ENCODE results near the gene B4GALT7. TPM values are rescaled to one million over a fixed set of nuclear protein-coding genes. Genes with fewer than 3 reads are reported as not detected.
"Not testable (repeated sequence)": the region's sequence is repeated elsewhere in the genome, so short reads cannot be mapped to it uniquely, and the experiment has no call there.

The B4GALT7 gene
- total and polyA plus RNA-seq, 10 donors = 22.7 to 43.8 (median 32.8) TPM

DNA sequence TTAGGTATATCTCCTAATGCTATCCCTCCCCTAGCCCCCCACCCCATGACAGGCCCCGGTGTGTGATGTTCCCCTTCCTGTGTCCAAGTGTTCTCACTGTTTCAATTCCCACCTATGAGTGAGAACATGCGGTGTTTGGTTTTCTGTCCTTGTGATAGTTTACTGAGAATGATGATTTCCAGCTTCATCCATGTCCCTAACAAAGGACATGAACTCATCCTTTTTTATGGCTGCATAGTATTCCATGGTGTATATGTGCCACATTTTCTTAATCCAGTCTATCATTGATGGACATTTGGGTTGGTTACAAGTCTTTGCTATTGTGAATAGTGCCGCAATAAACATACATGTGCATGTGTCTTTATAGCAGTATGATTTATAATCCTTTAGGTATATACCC lies 35.0 kb downstream of the B4GALT7 start:
- H3K4me1 ChIP-seq; H3K4me3 ChIP-seq; H3K27me3 ChIP-seq (replicated peaks in 1 of 7); H3K27ac ChIP-seq; intact Hi-C loops (cut with DNase I; ENCODE audit: low total_unique reads); H3K36me3 ChIP-seq; H3K9me3 ChIP-seq; DNase-seq: not testable (repeated sequence)
- 92 to 98% (median 97%) methylated on average over 3 of the region's 3 CpGs for WGBS, 5 donors

DNA sequence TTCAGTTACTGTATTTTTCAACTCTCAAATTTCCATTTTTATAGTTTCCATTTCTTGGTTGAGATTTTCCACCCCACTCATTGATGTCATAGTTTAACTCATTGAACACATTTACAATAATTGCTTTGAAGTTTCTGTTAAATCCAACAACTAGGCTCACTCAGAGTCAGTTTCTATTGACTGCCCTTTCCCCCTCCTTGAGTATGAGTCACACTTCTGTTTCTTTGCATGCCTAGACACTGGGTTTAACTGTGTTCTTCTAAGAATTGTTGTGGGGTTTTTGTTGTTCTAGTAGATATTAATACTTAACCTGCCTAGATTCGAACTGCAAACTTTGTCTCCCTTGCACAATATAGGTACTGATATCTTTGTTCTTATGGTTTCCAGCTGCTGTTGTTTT lies 45.5 kb downstream of the B4GALT7 start:
- H3K4me1 ChIP-seq; H3K27me3 ChIP-seq (replicated peaks in 1 of 7); H3K36me3 ChIP-seq; H3K27ac ChIP-seq; H3K4me3 ChIP-seq; intact Hi-C loops (cut with DNase I; ENCODE audit: low total_unique reads); H3K9me3 ChIP-seq; DNase-seq: not testable (repeated sequence)
- WGBS, 5 donors = 100% methylated on average over 1 of the region's 1 CpG; no CpG with 5 or more reads in 3 of the 5 donors

DNA sequence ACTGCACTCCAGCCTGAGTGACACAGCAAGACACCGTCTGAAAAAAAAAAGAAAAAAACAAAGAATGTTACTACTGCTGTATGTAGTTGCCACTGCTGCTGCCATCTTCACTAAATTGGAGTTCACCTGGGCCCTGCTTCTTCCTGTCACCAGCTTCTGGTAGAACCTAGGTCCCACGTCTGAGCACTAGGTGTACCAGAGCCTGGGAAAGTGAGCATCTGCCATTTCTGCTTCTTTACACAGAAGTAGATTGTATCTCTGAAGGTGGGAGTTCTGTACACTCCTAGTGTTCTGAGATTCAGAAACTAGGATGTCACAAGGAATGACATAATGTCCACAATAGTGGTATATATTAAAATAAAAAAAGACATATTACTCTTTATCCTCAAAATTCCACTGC lies 51.3 kb downstream of the B4GALT7 start:
- H3K9me3 ChIP-seq; H3K27me3 ChIP-seq (replicated peaks in 1 of 7); H3K36me3 ChIP-seq; DNase-seq; H3K4me1 ChIP-seq; intact Hi-C loops (cut with DNase I; ENCODE audit: low total_unique reads); H3K27ac ChIP-seq; H3K4me3 ChIP-seq: not testable (repeated sequence)
- WGBS, 5 donors = 85 to 94% (median 88%) methylated on average over 2 of the region's 2 CpGs

DNA sequence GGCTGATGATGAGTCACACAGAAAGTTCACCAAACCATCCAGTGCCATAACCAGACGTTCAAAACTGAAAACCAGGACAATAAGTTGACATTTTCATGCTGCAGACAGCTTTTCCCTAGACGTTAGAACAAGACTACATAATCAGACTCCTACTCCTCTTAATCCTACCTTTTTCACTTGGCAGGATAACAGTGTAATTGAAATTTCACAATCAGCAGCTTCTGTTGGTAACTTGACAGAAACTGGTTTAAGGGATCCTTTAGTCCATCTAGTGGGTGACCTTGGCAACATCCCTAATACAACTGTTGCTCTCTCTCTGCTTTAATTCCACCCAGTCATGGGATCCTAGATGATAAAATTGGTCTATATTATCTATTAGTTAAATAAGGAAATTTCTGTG lies 57.9 kb downstream of the B4GALT7 start:
- H3K4me3 ChIP-seq; H3K36me3 ChIP-seq; DNase-seq; H3K27ac ChIP-seq; H3K4me1 ChIP-seq; intact Hi-C loops (cut with DNase I; ENCODE audit: low total_unique reads); H3K9me3 ChIP-seq; H3K27me3 ChIP-seq (replicated peaks in 1 of 7): not testable (repeated sequence)
- 28 to 41% (median 35%) methylated on average over 2 of the region's 2 CpGs; no CpG with 5 or more reads in 1 of the 5 donors for WGBS, 5 donors
- TF ChIP-seq, protein P1, sequence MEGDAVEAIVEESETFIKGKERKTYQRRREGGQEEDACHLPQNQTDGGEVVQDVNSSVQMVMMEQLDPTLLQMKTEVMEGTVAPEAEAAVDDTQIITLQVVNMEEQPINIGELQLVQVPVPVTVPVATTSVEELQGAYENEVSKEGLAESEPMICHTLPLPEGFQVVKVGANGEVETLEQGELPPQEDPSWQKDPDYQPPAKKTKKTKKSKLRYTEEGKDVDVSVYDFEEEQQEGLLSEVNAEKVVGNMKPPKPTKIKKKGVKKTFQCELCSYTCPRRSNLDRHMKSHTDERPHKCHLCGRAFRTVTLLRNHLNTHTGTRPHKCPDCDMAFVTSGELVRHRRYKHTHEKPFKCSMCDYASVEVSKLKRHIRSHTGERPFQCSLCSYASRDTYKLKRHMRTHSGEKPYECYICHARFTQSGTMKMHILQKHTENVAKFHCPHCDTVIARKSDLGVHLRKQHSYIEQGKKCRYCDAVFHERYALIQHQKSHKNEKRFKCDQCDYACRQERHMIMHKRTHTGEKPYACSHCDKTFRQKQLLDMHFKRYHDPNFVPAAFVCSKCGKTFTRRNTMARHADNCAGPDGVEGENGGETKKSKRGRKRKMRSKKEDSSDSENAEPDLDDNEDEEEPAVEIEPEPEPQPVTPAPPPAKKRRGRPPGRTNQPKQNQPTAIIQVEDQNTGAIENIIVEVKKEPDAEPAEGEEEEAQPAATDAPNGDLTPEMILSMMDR (IDR thresholded peaks at IDR 0.05 in 8 of 11, conservative IDR thresholded peaks at IDR 0.05 in 3 of 11) = peak in 1 of 11 experiments; percentile 25

DNA sequence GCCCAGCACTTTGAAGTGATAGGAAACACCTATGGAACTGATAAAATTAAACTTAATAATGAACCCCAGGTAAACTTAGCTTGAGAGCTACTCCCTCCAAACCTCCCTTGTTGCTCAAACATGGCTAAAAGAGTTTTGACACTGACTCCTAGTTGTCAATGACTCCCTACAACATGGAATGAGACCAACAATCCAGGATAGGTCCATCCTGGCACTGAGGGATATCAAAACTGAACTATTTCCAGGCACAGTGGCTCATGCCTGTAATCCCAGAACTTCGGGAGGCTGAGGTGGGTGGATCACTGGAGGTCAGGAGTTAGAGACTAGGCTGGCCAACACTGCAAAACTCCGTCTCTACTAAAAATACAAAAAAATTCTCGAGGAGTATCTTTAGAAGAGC lies 58.6 kb downstream of the B4GALT7 start:
- H3K9me3 ChIP-seq; intact Hi-C loops (cut with DNase I; ENCODE audit: low total_unique reads); DNase-seq; H3K27me3 ChIP-seq (replicated peaks in 1 of 7); H3K4me1 ChIP-seq; H3K4me3 ChIP-seq; H3K36me3 ChIP-seq: not testable (repeated sequence)
- 54 to 97% (median 85%) methylated on average over 3 of the region's 3 CpGs for WGBS, 5 donors
- peak overlapping the region in 1 of 8 donors; percentile 9 for H3K27ac ChIP-seq

Other genes starting within 250 kb of the B4GALT7 start
- 100 to 1,000 TPM in 4 of 7 donors, 10 to 100 TPM in 3; 92.4 to 211 (median 109) TPM for gene LMAN2, start 248.5 kb upstream of the B4GALT7 start, total RNA-seq
- gene LMAN2, start 248.5 kb upstream of the B4GALT7 start, polyA plus RNA-seq = 10 to 100 TPM; 50.1 to 96.6 (median 72.5) TPM
- gene RGS14, start 242.2 kb upstream of the B4GALT7 start, total RNA-seq = 100 to 1,000 TPM in 1 of 7 donors, 10 to 100 TPM in 6; 61.5 to 111 (median 77.1) TPM
- 10 to 100 TPM; 45.3 to 95.9 (median 61.6) TPM for gene RGS14, start 242.2 kb upstream of the B4GALT7 start, polyA plus RNA-seq
- under 1 TPM in 5 of 7 donors, not detected in 2; 0.13 to 0.77 (median 0.19) TPM for gene SLC34A1, start 215.7 kb upstream of the B4GALT7 start, total RNA-seq
- gene SLC34A1, start 215.7 kb upstream of the B4GALT7 start, polyA plus RNA-seq = under 1 TPM in 2 of 3 donors, not detected in 1; 0.02 to 0.06 TPM
- gene PFN3, start 199.5 kb upstream of the B4GALT7 start, total RNA-seq = not detected
- not detected for gene PFN3, start 199.5 kb upstream of the B4GALT7 start, polyA plus RNA-seq
- 1 to 10 TPM in 3 of 7 donors, under 1 TPM in 4; 0.60 to 1.7 (median 0.94) TPM for gene F12, start 190.6 kb upstream of the B4GALT7 start, total RNA-seq
- gene F12, start 190.6 kb upstream of the B4GALT7 start, polyA plus RNA-seq = 1 to 10 TPM; 1.1 to 2.3 (median 1.3) TPM
- gene GRK6, start 173.5 kb upstream of the B4GALT7 start, total RNA-seq = 100 to 1,000 TPM; 114 to 170 (median 149) TPM
- gene GRK6, start 173.5 kb upstream of the B4GALT7 start, polyA plus RNA-seq = 10 to 100 TPM; 45.7 to 75.9 (median 55.3) TPM
- gene PRR7, start 153.3 kb upstream of the B4GALT7 start, total RNA-seq = 1 to 10 TPM in 6 of 7 donors, not detected in 1; 2.6 to 5.3 (median 4.7) TPM
- gene PRR7, start 153.3 kb upstream of the B4GALT7 start, polyA plus RNA-seq = 1 to 10 TPM; 1.7 to 5.7 (median 3.9) TPM
- 10 to 100 TPM; 13.0 to 26.5 (median 17.6) TPM for gene DBN1, start 126.5 kb upstream of the B4GALT7 start, total RNA-seq
- 10 to 100 TPM in 1 of 3 donors, 1 to 10 TPM in 2; 6.8 to 16.3 (median 7.6) TPM for gene DBN1, start 126.5 kb upstream of the B4GALT7 start, polyA plus RNA-seq
- gene PDLIM7, start 102.5 kb upstream of the B4GALT7 start, total RNA-seq = 100 to 1,000 TPM in 3 of 7 donors, 10 to 100 TPM in 4; 44.8 to 220 (median 86.4) TPM
- 100 to 1,000 TPM in 1 of 3 donors, 10 to 100 TPM in 2; 42.5 to 125 (median 59.2) TPM for gene PDLIM7, start 102.5 kb upstream of the B4GALT7 start, polyA plus RNA-seq
- 100 to 1,000 TPM; 111 to 231 (median 149) TPM for gene DOK3, start 90.3 kb upstream of the B4GALT7 start, total RNA-seq
- 100 to 1,000 TPM in 1 of 3 donors, 10 to 100 TPM in 2; 69.9 to 144 (median 98.4) TPM for gene DOK3, start 90.3 kb upstream of the B4GALT7 start, polyA plus RNA-seq
- gene DDX41, start 83.2 kb upstream of the B4GALT7 start, total RNA-seq = 100 to 1,000 TPM in 2 of 7 donors, 10 to 100 TPM in 5; 68.9 to 126 (median 91.8) TPM
- 10 to 100 TPM; 68.9 to 99.4 (median 92.9) TPM for gene DDX41, start 83.2 kb upstream of the B4GALT7 start, polyA plus RNA-seq
- 100 to 1,000 TPM in 5 of 7 donors, 10 to 100 TPM in 2; 86.9 to 155 (median 116) TPM for gene FAM193B, start 45.6 kb upstream of the B4GALT7 start, total RNA-seq
- 100 to 1,000 TPM; 145 to 364 (median 348) TPM for gene FAM193B, start 45.6 kb upstream of the B4GALT7 start, polyA plus RNA-seq
- 100 to 1,000 TPM in 4 of 7 donors, 10 to 100 TPM in 3; 72.0 to 126 (median 110) TPM for gene TMED9, start 7.9 kb upstream of the B4GALT7 start, total RNA-seq
- 10 to 100 TPM; 52.6 to 96.9 (median 91.9) TPM for gene TMED9, start 7.9 kb upstream of the B4GALT7 start, polyA plus RNA-seq
- gene FAM153A, start 182.8 kb downstream of the B4GALT7 start, total RNA-seq = 10 to 100 TPM; 32.0 to 94.7 (median 56.2) TPM
- gene FAM153A, start 182.8 kb downstream of the B4GALT7 start, polyA plus RNA-seq = 10 to 100 TPM; 18.4 to 24.5 (median 23.5) TPM